Smooth muscle cell (in vitro differentiated cells): ENCODE measurements around the gene RGS8. TPM values are rescaled to one million over a fixed set of nuclear protein-coding genes. Genes with fewer than 3 reads are reported as not detected.

Experiments used
- DNase-seq: peaks from one replicate; lab custom pipeline; 2025; ENCODE audit not compliant: unreplicated experiment; lab: John Stamatoyannopoulos, UW
- H2AFZ ChIP-seq: fragments of 200-600 bp; sonication (generic); 2 replicates; pipeline ENCODE4 v1.6.0; 2016; ENCODE audit warnings: antibody characterized with exemption, low read depth, mild to moderate bottlenecking
- H3F3A ChIP-seq: fragments of 200-600 bp; sonication (generic); 2 replicates; pipeline ENCODE4 v1.6.0; 2017; ENCODE audit warnings: antibody characterized with exemption, low read depth
- H3K27ac ChIP-seq: fragments of 200-600 bp; sonication (generic); 2 replicates; pipeline ENCODE4 v1.5.1; 2016; ENCODE audit warnings: low read depth, mild to moderate bottlenecking
- H3K27me3 ChIP-seq: fragments of 200-600 bp; sonication (generic); 2 replicates; pipeline ENCODE4 v1.6.1; 2016; ENCODE audit warnings: low read depth, mild to moderate bottlenecking
- H3K36me3 ChIP-seq: fragments of 200-600 bp; sonication (generic); 2 replicates; pipeline ENCODE4 v1.5.1; 2016; ENCODE audit warnings: low read depth
- H3K4me1 ChIP-seq: fragments of 200-600 bp; sonication (generic); 2 replicates; pipeline ENCODE4 v1.5.1; 2016; ENCODE audit warnings: low read depth
- H3K4me2 ChIP-seq: fragments of 200-600 bp; sonication (generic); 2 replicates; pipeline ENCODE4 v1.6.0; 2016; ENCODE audit warnings: mild to moderate bottlenecking
- H3K4me3 ChIP-seq: fragments of 200-600 bp; sonication (generic); 2 replicates; pipeline ENCODE4 v1.5.1; 2016; ENCODE audit warnings: mild to moderate bottlenecking
- H3K79me2 ChIP-seq: fragments of 200-600 bp; sonication (generic); 2 replicates; pipeline ENCODE4 v1.6.0; 2016; ENCODE audit warnings: low read depth, mild to moderate bottlenecking
- H3K9ac ChIP-seq: fragments of 200-600 bp; sonication (generic); 2 replicates; pipeline ENCODE4 v1.6.0; 2016; ENCODE audit warnings: low read depth
- H3K9me3 ChIP-seq: fragments of 200-600 bp; sonication (generic); replicated peaks from 2 replicates; pipeline ENCODE4 v1.5.1; 2016; ENCODE audit warnings: low read depth
- H4K20me1 ChIP-seq: fragments of 200-600 bp; sonication (generic); 2 replicates; pipeline ENCODE4 v1.6.0; 2016; ENCODE audit warnings: low read depth
- WGBS: methylation state at CpG from one replicate; pipeline ENCODE4 v1.1.7; 2016; ENCODE audit warnings: low lambda C conversion rate; 5-methylcytosine and 5-hydroxymethylcytosine counted together
- polyA plus RNA-seq: library from polyadenylated mRNA; unstranded; fragments of >200 nt; fragmentation: Nextera tagmentation; extraction: Ambion mirVana; gene quantifications from 2 replicates; pipeline ENCODE4 v1.2.1, GENCODE V29; 2016
- total RNA-seq: library from RNA; depleted of rRNA; stranded (reverse); fragments of >200 nt; gene quantifications from 2 replicates; pipeline ENCODE4 v1.2.3, GENCODE V29; 2014
- TF ChIP-seq, protein P1 (sequence below): fragments of 200-600 bp; sonication (generic); IDR thresholded peaks from 2 replicates; pipeline ENCODE4 v1.5.1; 2017; ENCODE audit warnings: borderline replicate concordance, mild to moderate bottlenecking, antibody characterized with exemption; ENCODE audit not compliant: insufficient read depth, poor library complexity, severe bottlenecking

The RGS8 gene, protein sequence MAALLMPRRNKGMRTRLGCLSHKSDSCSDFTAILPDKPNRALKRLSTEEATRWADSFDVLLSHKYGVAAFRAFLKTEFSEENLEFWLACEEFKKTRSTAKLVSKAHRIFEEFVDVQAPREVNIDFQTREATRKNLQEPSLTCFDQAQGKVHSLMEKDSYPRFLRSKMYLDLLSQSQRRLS
- not detected in 2 replicates for total RNA-seq
- polyA plus RNA-seq: not detected in 2 replicates

DNA sequence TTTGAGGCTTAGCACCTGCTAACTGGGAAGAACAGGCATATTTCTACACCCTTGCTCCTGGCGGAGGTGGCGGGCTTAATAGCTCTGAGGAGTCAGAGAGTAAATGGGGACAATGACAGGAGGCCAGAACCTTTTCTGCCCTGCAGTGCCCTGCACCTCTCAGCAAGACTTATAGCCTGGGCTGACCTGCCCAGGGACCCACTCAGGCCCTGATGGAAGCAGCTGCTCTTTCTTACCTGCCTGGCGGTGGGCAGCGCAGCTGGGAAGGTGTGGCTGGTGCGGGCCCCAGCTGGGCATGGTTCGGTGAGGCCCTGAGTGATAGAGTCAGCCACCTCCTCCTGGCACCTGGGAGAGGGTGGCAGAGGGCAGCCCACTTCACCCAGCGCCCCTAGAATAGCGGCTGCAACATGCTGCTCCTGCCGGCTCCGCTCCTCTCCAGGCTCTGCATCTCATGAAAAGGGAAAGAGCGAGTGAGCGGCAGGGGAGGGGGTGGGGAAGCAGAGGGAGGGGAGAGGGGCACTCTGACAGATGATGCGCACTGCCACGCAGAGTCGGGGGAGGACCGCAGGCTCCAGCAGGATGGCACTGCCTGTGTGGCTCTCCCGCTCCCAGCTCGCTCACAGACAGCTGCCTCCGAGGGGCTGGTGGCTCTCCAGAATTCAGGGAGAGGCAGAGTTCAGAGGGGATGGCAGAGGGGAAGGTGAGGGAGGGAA, at the start of gene RGS8:
Gene RGS8 (minus strand): TSS at position 472 of the 713 bp plus-strand sequence. CDS start 14,938 bp downstream, outside the sequence.
- peaks cover 9% of the 10 kb centered on the region for H3K27me3 ChIP-seq
- H3K9ac ChIP-seq: no peak within 1 kb of the TSS
- H3K4me3 ChIP-seq: no peak within 1 kb of the TSS
- DNase-seq: no peak
- H3K4me2 ChIP-seq: no peak within 1 kb of the TSS
- H3K4me1 ChIP-seq: peaks cover 8% of the 10 kb centered on the region
- no peaks in the 10 kb centered on the region for H3K9me3 ChIP-seq
- H3K79me2 ChIP-seq: no peaks in the 10 kb centered on the region
- no peak within 1 kb of the TSS for H2AFZ ChIP-seq
- H3F3A ChIP-seq: no peaks in the 10 kb centered on the region
- no peaks in the 10 kb centered on the region for H4K20me1 ChIP-seq
- H3K36me3 ChIP-seq: no peaks in the 10 kb centered on the region
- TF ChIP-seq, protein P1, sequence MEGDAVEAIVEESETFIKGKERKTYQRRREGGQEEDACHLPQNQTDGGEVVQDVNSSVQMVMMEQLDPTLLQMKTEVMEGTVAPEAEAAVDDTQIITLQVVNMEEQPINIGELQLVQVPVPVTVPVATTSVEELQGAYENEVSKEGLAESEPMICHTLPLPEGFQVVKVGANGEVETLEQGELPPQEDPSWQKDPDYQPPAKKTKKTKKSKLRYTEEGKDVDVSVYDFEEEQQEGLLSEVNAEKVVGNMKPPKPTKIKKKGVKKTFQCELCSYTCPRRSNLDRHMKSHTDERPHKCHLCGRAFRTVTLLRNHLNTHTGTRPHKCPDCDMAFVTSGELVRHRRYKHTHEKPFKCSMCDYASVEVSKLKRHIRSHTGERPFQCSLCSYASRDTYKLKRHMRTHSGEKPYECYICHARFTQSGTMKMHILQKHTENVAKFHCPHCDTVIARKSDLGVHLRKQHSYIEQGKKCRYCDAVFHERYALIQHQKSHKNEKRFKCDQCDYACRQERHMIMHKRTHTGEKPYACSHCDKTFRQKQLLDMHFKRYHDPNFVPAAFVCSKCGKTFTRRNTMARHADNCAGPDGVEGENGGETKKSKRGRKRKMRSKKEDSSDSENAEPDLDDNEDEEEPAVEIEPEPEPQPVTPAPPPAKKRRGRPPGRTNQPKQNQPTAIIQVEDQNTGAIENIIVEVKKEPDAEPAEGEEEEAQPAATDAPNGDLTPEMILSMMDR: no peak
- no peak within 1 kb of the TSS for H3K27ac ChIP-seq
- WGBS: 55% methylated on average over 19 of the region's 19 CpGs

DNA sequence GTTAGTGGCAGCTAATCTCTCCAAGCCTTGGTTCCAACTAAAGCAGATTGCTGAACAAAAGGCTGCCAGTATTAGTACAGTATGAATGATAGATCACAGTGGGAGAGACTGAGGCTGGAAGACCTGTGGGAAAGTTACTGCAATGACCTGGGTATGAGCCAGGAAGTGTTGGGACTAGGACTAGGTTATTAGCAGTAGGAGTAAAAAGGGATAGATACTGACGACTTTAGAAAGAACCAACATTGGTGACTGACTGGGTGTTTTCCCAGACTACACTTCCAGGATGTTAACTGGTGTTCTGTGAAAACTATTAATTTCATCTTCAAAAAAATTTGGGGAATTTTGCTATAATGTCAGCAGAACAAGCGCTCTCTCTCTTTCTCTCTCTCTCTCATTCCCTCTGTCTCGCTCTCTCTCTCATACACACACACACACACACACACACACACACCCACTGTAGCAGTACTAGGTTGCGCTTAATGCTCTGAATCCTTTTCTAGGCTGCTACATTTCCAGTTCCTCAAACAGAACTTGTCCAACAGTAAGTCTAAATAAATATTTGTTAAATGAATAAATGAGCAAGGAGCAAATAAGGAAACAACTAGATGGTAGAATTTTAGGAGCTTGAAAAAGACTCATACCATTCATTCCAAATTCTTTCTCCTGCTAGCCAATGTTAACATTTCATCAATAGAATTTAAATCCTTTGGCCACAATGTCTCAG, 47.6 kb upstream of the RGS8 start:
- Histone ChIP-seq H3K9me3 (no peaks in the 10 kb centered on the region), H3K4me1 (peaks cover 7% of the 10 kb centered on the region), H3K4me2 (no peak overlapping the region), H2AFZ (no peak overlapping the region), H3K27ac (no peak overlapping the region), H3K27me3 (no peaks in the 10 kb centered on the region), H4K20me1 (no peaks in the 10 kb centered on the region), H3K79me2 (no peaks in the 10 kb centered on the region), H3K36me3 (no peaks in the 10 kb centered on the region), H3K4me3 (no peak overlapping the region), H3K9ac (no peak overlapping the region), H3F3A (no peaks in the 10 kb centered on the region)
- no peak for DNase-seq
- TF ChIP-seq, protein P1: no peak
- WGBS: 80% methylated on average over 4 of the region's 4 CpGs

DNA sequence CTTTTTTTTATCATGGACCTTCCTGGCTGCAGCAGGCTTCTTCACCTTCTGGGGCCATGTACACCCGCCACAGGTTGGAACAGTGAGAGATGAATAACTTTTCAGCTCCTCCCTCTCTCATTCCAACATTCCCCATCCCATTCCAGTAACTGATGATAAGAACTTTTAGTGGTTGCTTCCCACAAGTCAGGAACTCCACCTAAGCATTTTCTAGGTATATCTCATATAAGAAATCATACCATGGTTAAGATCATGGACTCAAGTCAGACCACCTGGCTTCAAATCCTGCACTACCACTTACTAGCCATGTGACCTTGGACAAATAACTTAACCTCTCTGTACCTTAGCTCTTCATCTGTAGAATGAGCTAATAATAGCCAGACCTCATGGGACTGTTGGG, 42.5 kb upstream of the RGS8 start:
- no peaks in the 10 kb centered on the region for H3F3A ChIP-seq
- H3K79me2 ChIP-seq: no peaks in the 10 kb centered on the region
- H3K27me3 ChIP-seq: no peaks in the 10 kb centered on the region
- no peak overlapping the region for H3K4me3 ChIP-seq
- H3K4me2 ChIP-seq: no peak overlapping the region
- no peaks in the 10 kb centered on the region for H3K36me3 ChIP-seq
- H3K9ac ChIP-seq: no peak overlapping the region
- H3K9me3 ChIP-seq: no peaks in the 10 kb centered on the region
- no peak overlapping the region for H3K27ac ChIP-seq
- 81% methylated on average over 1 of the region's 1 CpG for WGBS
- DNase-seq: no peak
- TF ChIP-seq, protein P1: no peak
- no peaks in the 10 kb centered on the region for H4K20me1 ChIP-seq
- no peak overlapping the region for H2AFZ ChIP-seq
- H3K4me1 ChIP-seq: no peaks in the 10 kb centered on the region
